PC-3 (cell line): ENCODE measurements around the gene ETS1. TPM values are rescaled to one million over a fixed set of nuclear protein-coding genes. Genes with fewer than 3 reads are reported as not detected.

Experiments
- ATAC-seq: fragments of 200-7000 bp; cut with Tn5 transposase; 2 replicates; pipeline ENCODE4 v1.9.1; 2020; ENCODE audit warnings: mild to moderate bottlenecking, moderate library complexity
- BruUV-seq: library from RNA; stranded (reverse); fragments of 400-500 nt; replicated peaks from 2 replicates; lab custom pipeline; 2021; lab: Mats Ljungman, UMichigan
- CTCF ChIA-PET: fragments of 300-600 bp; sonication (Branson Sonifier 250); formaldehyde crosslinking; loops from one replicate; lab custom pipeline; 2022; ENCODE audit warnings: antibody characterized with exemption; lab: Charles Lee
- POLR2A ChIA-PET: fragments of 300-600 bp; sonication (Branson Sonifier 250); formaldehyde crosslinking; loops from one replicate; lab custom pipeline; 2022; ENCODE audit warnings: antibody characterized with exemption; ENCODE audit not compliant: unreplicated experiment; lab: Charles Lee
- DNase-seq: peaks from one replicate; pipeline ENCODE4 v3.0.0-alpha.2; 2015
- H2AFZ ChIP-seq: fragments of 300-600 bp; sonication (generic); 2 replicates; pipeline ENCODE4 v1.6.0; 2016; ENCODE audit warnings: antibody characterized with exemption, low read length
- H3F3A ChIP-seq: fragments of 300-600 bp; sonication (generic); one replicate; pipeline ENCODE4 v1.6.0; 2017; ENCODE audit warnings: antibody characterized with exemption, low read length, control low read depth, mild to moderate bottlenecking; ENCODE audit not compliant: unreplicated experiment
- H3K27ac ChIP-seq: fragments of 300-600 bp; sonication (generic); 2 replicates; pipeline ENCODE4 v1.5.1; 2016; ENCODE audit warnings: mild to moderate bottlenecking, low read length
- H3K27me3 ChIP-seq: fragments of 300-600 bp; sonication (generic); 2 replicates; pipeline ENCODE4 v1.6.1; 2016; ENCODE audit warnings: low read length, mixed read lengths
- H3K36me3 ChIP-seq: fragments of 300-600 bp; sonication (generic); 2 replicates; pipeline ENCODE4 v1.6.1; 2016; ENCODE audit warnings: low read depth, mixed run types, low read length, mixed read lengths
- H3K4me1 ChIP-seq: fragments of 300-600 bp; sonication (generic); 2 replicates; pipeline ENCODE4 v1.5.1; 2016; ENCODE audit warnings: low read length; ENCODE audit not compliant: insufficient read depth
- H3K4me2 ChIP-seq: fragments of 300-600 bp; sonication (generic); 2 replicates; pipeline ENCODE4 v1.6.0; 2016; ENCODE audit warnings: low read length
- H3K4me3 ChIP-seq: fragments of 300-600 bp; sonication (generic); 2 replicates; pipeline ENCODE4 v1.5.1; 2016; ENCODE audit warnings: mild to moderate bottlenecking, low read length, mixed read lengths
- H3K79me2 ChIP-seq: fragments of 300-600 bp; sonication (generic); 2 replicates; pipeline ENCODE4 v1.6.1; 2017; ENCODE audit warnings: low read length, mixed read lengths
- H3K9ac ChIP-seq: fragments of 300-600 bp; sonication (generic); 2 replicates; pipeline ENCODE4 v1.6.0; 2016; ENCODE audit warnings: mild to moderate bottlenecking, low read length
- H3K9me2 ChIP-seq: fragments of 300-600 bp; sonication (generic); replicated peaks from 2 replicates; pipeline ENCODE4 v1.6.1; 2016; ENCODE audit warnings: mixed run types, low read length, mixed read lengths
- H3K9me3 ChIP-seq: fragments of 300-600 bp; sonication (generic); 2 replicates; pipeline ENCODE4 v1.6.1; 2016; ENCODE audit warnings: low read length, mixed read lengths
- H4K20me1 ChIP-seq: fragments of 300-600 bp; sonication (generic); 2 replicates; pipeline ENCODE4 v1.6.1; 2016; ENCODE audit warnings: low read length, mixed read lengths
- CTCF ChIP-seq: fragments of 300-600 bp; sonication (generic); conservative IDR thresholded peaks from 2 replicates; pipeline ENCODE4 v1.5.1; 2017; ENCODE audit warnings: antibody characterized with exemption, low read depth, mild to moderate bottlenecking, low read length
- EZH2 ChIP-seq: fragments of 300-600 bp; sonication (generic); IDR thresholded peaks from one replicate; pipeline ENCODE4 v1.6.1; 2017; ENCODE audit warnings: antibody characterized with exemption, mild to moderate bottlenecking, low read length; ENCODE audit not compliant: unreplicated experiment
- EZH2phosphoT487 ChIP-seq: fragments of 300-600 bp; sonication (generic); IDR thresholded peaks from 2 replicates; pipeline ENCODE4 v1.6.1; 2018; ENCODE audit warnings: mild to moderate bottlenecking, antibody characterized with exemption, low read length, borderline replicate concordance
- intact Hi-C: fragments of 100-400 bp; cut with micrococcal nuclease; formaldehyde crosslinking; loops from 2 replicates; pipeline ENCODE4 v1.9.0; 2023
- total RNA-seq: library from RNA; depleted of rRNA; stranded (reverse); fragments of >200 nt; gene quantifications from 2 replicates; pipeline ENCODE4 v1.2.3, GENCODE V29; 2014

The ETS1 gene
- total RNA-seq, 1 experiment from 2014 or later, result 52.0 TPM

- Histone ChIP-seq H3K9ac (no peak overlapping the region), H3K4me1 (peaks cover 5% of the 10 kb centered on the region), H3K4me3 (no peak overlapping the region), H3K79me2 (no peaks in the 10 kb centered on the region), H3K36me3 (no peaks in the 10 kb centered on the region), H2AFZ (no peak overlapping the region), H3K9me2 (no peaks in the 10 kb centered on the region), H3K4me2 (no peak overlapping the region), H4K20me1 (no peaks in the 10 kb centered on the region), H3K27ac (no peak overlapping the region), H3F3A (no peaks in the 10 kb centered on the region), H3K27me3 (no peaks in the 10 kb centered on the region), H3K9me3 (no peaks in the 10 kb centered on the region)
- CTCF ChIA-PET, result no interaction called here
- ATAC-seq (no peak), DNase-seq (no peak)
- BruUV-seq, result no TSS peak
- intact Hi-C loops, result no loop called here
- POLR2A ChIA-PET, result no interaction called here
- TF ChIP-seq EZH2 (no peak), EZH2phosphoT487 (no peak), CTCF (no peak)
These were observed 18.1 kb downstream of the ETS1 start for GRCh38 chr11:128569291-128569690.

GRCh38 chr11:128568166-128568778 lies 19.1 kb downstream of the ETS1 start:
- H3F3A ChIP-seq, result no peaks in the 10 kb centered on the region
- no peak overlapping the region for H3K4me2 ChIP-seq
- no peaks in the 10 kb centered on the region for H3K79me2 ChIP-seq
- TF ChIP-seq EZH2 (no peak), EZH2phosphoT487 (no peak), CTCF (no peak)
- no peaks in the 10 kb centered on the region for H3K9me3 ChIP-seq
- H4K20me1 ChIP-seq, result no peaks in the 10 kb centered on the region
- no peaks in the 10 kb centered on the region for H3K9me2 ChIP-seq
- H3K27me3 ChIP-seq, result no peaks in the 10 kb centered on the region
- no peak overlapping the region for H3K9ac ChIP-seq
- H2AFZ ChIP-seq, result no peak overlapping the region
- no TSS peak for BruUV-seq
- ATAC-seq (no peak), DNase-seq (no peak)
- no peak overlapping the region for H3K4me3 ChIP-seq
- no peaks in the 10 kb centered on the region; the same call in 1 of the 2 replicates for H3K4me1 ChIP-seq
- no peak overlapping the region for H3K27ac ChIP-seq
- POLR2A ChIA-PET, result no interaction called here
- CTCF ChIA-PET, result no interaction called here
- intact Hi-C loops, result no loop called here
- H3K36me3 ChIP-seq, result no peaks in the 10 kb centered on the region

- no peak overlapping the region for H3K4me2 ChIP-seq
- intact Hi-C loops, result no loop called here
- ATAC-seq (no peak), DNase-seq (no peak)
- no peaks in the 10 kb centered on the region for H3K36me3 ChIP-seq
- no peak overlapping the region for H2AFZ ChIP-seq
- H3F3A ChIP-seq, result no peaks in the 10 kb centered on the region
- no peak overlapping the region for H3K27ac ChIP-seq
- H3K27me3 ChIP-seq, result no peaks in the 10 kb centered on the region
- POLR2A ChIA-PET, result no interaction called here
- no peaks in the 10 kb centered on the region for H3K9me2 ChIP-seq
- TF ChIP-seq EZH2, result no peak
- TF ChIP-seq EZH2phosphoT487, result no peak
- TF ChIP-seq CTCF, result no peak
- no peak overlapping the region for H3K4me3 ChIP-seq
- CTCF ChIA-PET, result no interaction called here
- no peaks in the 10 kb centered on the region for H3K4me1 ChIP-seq
- BruUV-seq, result no TSS peak
- no peak overlapping the region for H3K9ac ChIP-seq
- no peaks in the 10 kb centered on the region for H3K9me3 ChIP-seq
- no peaks in the 10 kb centered on the region for H3K79me2 ChIP-seq
- no peaks in the 10 kb centered on the region for H4K20me1 ChIP-seq
These were observed 20.2 kb downstream of the ETS1 start for GRCh38 chr11:128567130-128567529.
